Measurements from ENCODE around the gene SLC26A9.

DNA sequence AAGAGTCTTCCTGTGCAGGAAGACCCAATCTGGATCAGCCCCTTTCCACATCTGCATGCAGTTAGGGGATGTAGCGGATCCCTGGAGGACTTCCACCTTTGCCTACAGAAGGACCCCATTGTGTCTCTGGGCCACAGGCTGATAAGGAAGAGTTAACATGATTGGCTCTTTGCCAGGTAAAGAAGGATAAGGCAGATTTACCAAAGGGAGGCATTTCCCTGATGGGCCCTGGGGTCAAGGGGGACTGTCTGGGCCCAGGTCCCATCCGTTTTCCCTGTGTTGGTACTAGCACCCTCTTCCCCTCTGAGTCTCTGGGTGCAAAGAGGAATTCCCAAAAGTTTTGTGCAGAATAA, 29.1 kb downstream of the SLC26A9 start:
- TF ChIP-seq CTCF (conservative IDR thresholded peaks at IDR 0.05) (no peak), EZH2 (IDR thresholded peaks at IDR 0.05; ENCODE audit: low read depth) (no peak)
